Colonic mucosa (tissue), 4 donors: ENCODE results near the gene PDHX. TPM values are rescaled to one million over a fixed set of nuclear protein-coding genes. Genes with fewer than 3 reads are reported as not detected.

Experiments
- DNase-seq: peaks from one replicate; pipeline ENCODE4 v3.0.0-alpha.2; 2020
- H3K27ac ChIP-seq: fragments of 200-600 bp; one replicate; pipeline ENCODE4 v1.8.0; 2021
- H3K27me3 ChIP-seq: fragments of 200-600 bp; one replicate; pipeline ENCODE4 v1.8.0; 2021
- H3K36me3 ChIP-seq: fragments of 200-600 bp; one replicate; pipeline ENCODE4 v1.8.0; 2021
- H3K4me1 ChIP-seq: fragments of 200-600 bp; one replicate; pipeline ENCODE4 v1.8.0; 2021; ENCODE audit warnings: mild to moderate bottlenecking
- H3K4me3 ChIP-seq: fragments of 200-600 bp; one replicate; pipeline ENCODE4 v1.8.0; 2021
- H3K9ac ChIP-seq, 2 donors: one replicate each; pipeline ENCODE4 v1.7.0; 2013; ENCODE audit warnings: control low read depth in 2 of 2, low read depth in 2 of 2, low read length in 2 of 2
- H3K9me3 ChIP-seq: fragments of 200-600 bp; one replicate; pipeline ENCODE4 v1.8.0; 2021
- intact Hi-C: fragments of 100-400 bp; cut with DNase I; formaldehyde crosslinking; loops from one replicate; pipeline ENCODE4 v1.14.1; 2022
- total RNA-seq, 2 donors: library from RNA; stranded (reverse); fragmentation: NEBNext Ultra II Directional in 1 of 2; extraction: Animal tissue kit (Norgen Biotek cat#: 25700) in 1 of 2; gene quantifications; one replicate each; pipeline ENCODE4 v1.2.1, GENCODE V29; 2021
- TF ChIP-seq, protein P1 (sequence below): fragments of 200-600 bp; IDR thresholded peaks from one replicate; pipeline ENCODE4 v1.8.0; 2022; ENCODE audit warnings: antibody characterized with exemption, mild to moderate bottlenecking
- donor health status: healthy.
- donor health status: DM: no; HTN: no; CAD: no.
- donor health status: DM: no; HTN: no; CAD: no.

Gene PDHX
- total RNA-seq, 2 donors from 2014 or later = 55.2 to 57.2 TPM

DNA sequence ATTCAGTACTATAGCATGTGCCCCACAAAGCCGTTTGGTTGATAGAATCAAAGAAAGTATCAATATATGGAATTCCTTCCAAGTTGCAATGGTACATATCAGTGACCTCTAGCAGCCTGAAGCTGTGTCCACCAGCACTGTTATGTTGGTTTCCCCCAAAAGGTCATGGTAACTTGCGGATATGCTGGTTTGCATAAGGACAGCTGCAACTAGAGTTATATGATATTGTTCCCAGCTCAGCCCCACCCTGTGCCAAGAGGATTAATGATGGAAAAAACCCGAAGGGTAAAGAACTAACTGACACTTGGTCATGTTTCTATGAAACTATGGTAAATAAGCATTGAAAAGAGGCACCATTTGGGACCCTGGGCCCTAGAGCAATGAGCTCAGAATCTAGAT lies 93.5 kb downstream of the PDHX start:
- Histone ChIP-seq H3K9me3 (no peaks in the 10 kb centered on the region), H3K9ac (no peak overlapping the region), H3K4me1 (peaks cover 6% of the 10 kb centered on the region), H3K27me3 (no peaks in the 10 kb centered on the region), H3K4me3 (no peak overlapping the region), H3K27ac (peak overlapping the region; percentile 4), H3K36me3 (no peaks in the 10 kb centered on the region)
- DNase-seq = no peak
- TF ChIP-seq, protein P1, sequence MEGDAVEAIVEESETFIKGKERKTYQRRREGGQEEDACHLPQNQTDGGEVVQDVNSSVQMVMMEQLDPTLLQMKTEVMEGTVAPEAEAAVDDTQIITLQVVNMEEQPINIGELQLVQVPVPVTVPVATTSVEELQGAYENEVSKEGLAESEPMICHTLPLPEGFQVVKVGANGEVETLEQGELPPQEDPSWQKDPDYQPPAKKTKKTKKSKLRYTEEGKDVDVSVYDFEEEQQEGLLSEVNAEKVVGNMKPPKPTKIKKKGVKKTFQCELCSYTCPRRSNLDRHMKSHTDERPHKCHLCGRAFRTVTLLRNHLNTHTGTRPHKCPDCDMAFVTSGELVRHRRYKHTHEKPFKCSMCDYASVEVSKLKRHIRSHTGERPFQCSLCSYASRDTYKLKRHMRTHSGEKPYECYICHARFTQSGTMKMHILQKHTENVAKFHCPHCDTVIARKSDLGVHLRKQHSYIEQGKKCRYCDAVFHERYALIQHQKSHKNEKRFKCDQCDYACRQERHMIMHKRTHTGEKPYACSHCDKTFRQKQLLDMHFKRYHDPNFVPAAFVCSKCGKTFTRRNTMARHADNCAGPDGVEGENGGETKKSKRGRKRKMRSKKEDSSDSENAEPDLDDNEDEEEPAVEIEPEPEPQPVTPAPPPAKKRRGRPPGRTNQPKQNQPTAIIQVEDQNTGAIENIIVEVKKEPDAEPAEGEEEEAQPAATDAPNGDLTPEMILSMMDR = no peak
- intact Hi-C loops = no loop called here

DNA sequence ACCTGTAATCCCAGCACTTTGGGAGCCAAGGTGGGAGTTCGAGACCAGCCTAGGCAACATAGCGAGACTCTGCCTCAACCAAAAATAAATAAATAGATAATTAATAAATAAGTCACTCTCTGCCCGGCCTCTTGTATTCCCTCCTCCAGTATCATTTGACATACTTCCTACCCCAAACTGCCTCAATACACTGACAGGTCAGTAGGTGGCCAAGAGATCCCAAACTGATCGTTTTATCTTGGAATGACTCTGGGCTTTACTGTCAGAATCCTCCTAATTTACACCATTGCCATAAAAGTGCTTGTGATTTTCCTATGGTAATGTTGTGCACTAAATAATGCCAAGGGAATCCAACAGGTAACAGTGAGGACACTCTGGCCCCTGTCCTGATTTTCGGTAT lies 94.2 kb downstream of the PDHX start:
- Histone ChIP-seq H3K9me3 (no peaks in the 10 kb centered on the region), H3K36me3 (no peaks in the 10 kb centered on the region), H3K4me3 (no peak overlapping the region), H3K4me1 (peaks cover 6% of the 10 kb centered on the region), H3K27ac (peak overlapping the region; percentile 4), H3K9ac (no peak overlapping the region), H3K27me3 (no peaks in the 10 kb centered on the region)
- intact Hi-C loops = no loop called here
- DNase-seq = no peak
- TF ChIP-seq, protein P1 = no peak

DNA sequence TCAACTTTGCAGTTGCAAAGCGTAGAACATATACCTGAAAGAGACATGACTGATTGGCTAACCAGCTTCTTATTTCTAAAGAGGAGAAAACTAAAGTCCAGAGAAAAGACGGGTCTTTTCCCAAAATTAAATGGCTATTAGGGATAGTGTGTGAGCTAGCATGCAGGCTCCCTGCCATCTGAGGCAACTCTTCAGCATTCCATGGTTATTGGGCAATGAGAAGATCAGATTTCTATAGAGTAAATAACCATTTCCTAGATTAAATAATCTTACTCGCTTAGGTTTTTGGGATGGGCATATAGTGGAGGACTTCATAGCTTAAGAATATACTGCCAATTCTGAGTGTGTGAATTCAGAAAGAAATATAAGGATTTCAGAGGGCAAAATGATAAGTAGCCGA lies 95.0 kb downstream of the PDHX start:
- intact Hi-C loops = no loop called here

DNA sequence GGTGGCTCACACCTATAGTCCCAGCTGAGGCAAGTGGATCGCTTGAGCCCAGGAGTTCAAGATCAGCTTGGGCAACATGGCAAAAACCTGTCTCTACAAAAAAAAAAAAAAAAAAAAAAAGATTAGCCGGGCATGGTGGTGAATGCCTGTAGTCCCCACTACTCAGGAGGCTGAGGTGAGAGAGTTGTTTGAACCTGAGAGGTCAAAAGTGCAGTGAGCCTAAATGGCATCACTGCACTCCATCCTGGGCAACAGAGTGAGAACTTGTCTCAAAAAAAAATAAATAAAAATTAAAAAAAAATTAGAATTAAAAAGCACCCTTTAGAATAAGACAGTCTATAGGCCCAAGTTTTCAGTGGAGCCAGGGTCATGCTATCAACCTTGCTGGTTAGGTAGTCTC lies 95.5 kb downstream of the PDHX start:
- Histone ChIP-seq H3K36me3 (no peaks in the 10 kb centered on the region), H3K4me1 (peaks cover 3% of the 10 kb centered on the region), H3K27me3 (no peaks in the 10 kb centered on the region), H3K9ac (no peak overlapping the region), H3K9me3 (no peaks in the 10 kb centered on the region), H3K4me3 (no peak overlapping the region), H3K27ac (no peak overlapping the region)
- TF ChIP-seq, protein P1 = no peak
- intact Hi-C loops = no loop called here
- DNase-seq = no peak

More for the DNA sequence above, 95.0 kb downstream of the PDHX start:
- TF ChIP-seq, protein P1 = no peak
- Histone ChIP-seq H3K9me3 (no peaks in the 10 kb centered on the region), H3K9ac (no peak overlapping the region), H3K36me3 (no peaks in the 10 kb centered on the region), H3K4me1 (peaks cover 3% of the 10 kb centered on the region), H3K4me3 (no peak overlapping the region), H3K27ac (no peak overlapping the region), H3K27me3 (no peaks in the 10 kb centered on the region)
- DNase-seq = no peak

DNA sequence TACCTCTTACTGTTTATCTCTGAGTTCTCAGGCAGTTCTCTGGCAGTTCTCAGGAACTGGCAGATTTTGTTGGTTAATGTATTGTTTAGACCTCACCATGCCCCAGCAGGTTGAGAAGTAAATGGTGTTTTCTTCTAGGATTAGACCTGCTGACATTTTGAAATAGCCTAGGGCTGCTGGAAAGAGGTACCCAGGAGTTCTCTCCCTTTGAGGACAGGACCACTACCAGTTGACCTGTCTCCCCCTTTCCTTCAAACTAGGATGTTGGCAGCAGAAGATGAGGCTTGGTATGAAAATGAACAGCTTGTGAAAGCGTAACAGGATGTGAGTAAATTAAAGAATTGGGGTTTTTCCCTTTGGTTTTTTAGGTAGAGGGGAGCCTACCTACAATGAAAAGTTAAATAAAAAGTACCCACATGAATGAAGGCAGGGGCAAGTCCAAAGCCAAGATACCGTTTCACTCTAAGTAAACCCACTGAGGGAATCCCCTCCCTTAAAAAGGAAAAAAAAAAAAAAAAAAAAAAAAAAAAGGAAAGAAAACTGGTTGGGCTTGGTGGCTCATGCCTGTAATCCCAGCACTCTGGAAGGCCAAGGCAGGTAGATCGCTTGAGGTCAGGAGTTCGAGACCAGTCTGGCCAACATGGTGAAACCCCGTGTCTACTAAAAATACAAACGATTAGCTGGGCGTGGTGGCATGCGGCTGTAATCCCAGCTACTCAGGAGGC lies 96.2 kb downstream of the PDHX start:
- peaks cover 3% of the 10 kb centered on the region for H3K4me1 ChIP-seq
- TF ChIP-seq, protein P1 = no peak
- H3K27ac ChIP-seq = no peak overlapping the region
- intact Hi-C loops = no loop called here
- H3K4me3 ChIP-seq = no peak overlapping the region
- H3K36me3 ChIP-seq = no peaks in the 10 kb centered on the region
- H3K9me3 ChIP-seq = no peaks in the 10 kb centered on the region
- no peak for DNase-seq
- H3K9ac ChIP-seq = no peak overlapping the region
- H3K27me3 ChIP-seq = no peaks in the 10 kb centered on the region
